Effector CD8-positive, alpha-beta T cell (primary cell): ENCODE results near the gene DVL1.
"Not testable (repeated sequence)": the region's sequence is repeated elsewhere in the genome, so short reads cannot be mapped to it uniquely, and the experiment has no call there.

Experiments
- DNase-seq: peaks from one replicate; lab custom pipeline; 2025; lab: John Stamatoyannopoulos, UW

The DVL1 gene

GRCh38 chr1:1327291-1327690 lies 21.9 kb downstream of the DVL1 start:
- no peak for DNase-seq

- no peak for DNase-seq
Observed at GRCh38 chr1:1326075-1326605, 23.1 kb downstream of the DVL1 start.

GRCh38 chr1:1325288-1326074 lies 23.7 kb downstream of the DVL1 start:
- no peak for DNase-seq

GRCh38 chr1:1324524-1325287 lies 24.5 kb downstream of the DVL1 start, which contains the start of the genes CPTP and INTS11:
Gene CPTP (plus strand): TSS chr1:1324802. CDS start chr1:1326911, 2,109 bp downstream.
Gene INTS11 (minus strand): TSS chr1:1324660. CDS start chr1:1324608, 52 bp downstream.
- peak; percentile 95 for DNase-seq

- no peak for DNase-seq
Observed at GRCh38 chr1:1324084-1324523, 25.1 kb downstream of the DVL1 start.

- DNase-seq, result no peak
Observed at GRCh38 chr1:1322952-1323351, 26.3 kb downstream of the DVL1 start.

GRCh38 chr1:1322418-1322817 lies 26.8 kb downstream of the DVL1 start:
- no peak for DNase-seq

GRCh38 chr1:1321477-1321876 lies 27.7 kb downstream of the DVL1 start:
- no peak for DNase-seq

GRCh38 chr1:1320666-1321448 lies 28.4 kb downstream of the DVL1 start:
- DNase-seq, result no peak

GRCh38 chr1:1319646-1319941 lies 29.6 kb downstream of the DVL1 start:
- no peak for DNase-seq

GRCh38 chr1:1318777-1319645 lies 30.2 kb downstream of the DVL1 start:
- DNase-seq, result no peak

GRCh38 chr1:1318131-1318652 lies 31.0 kb downstream of the DVL1 start:
- DNase-seq, result no peak

- DNase-seq, result no peak
Observed at GRCh38 chr1:1317420-1317819, 31.8 kb downstream of the DVL1 start.

- DNase-seq, result not testable (repeated sequence)
Observed at GRCh38 chr1:1316199-1316598, 33.0 kb downstream of the DVL1 start.

- no peak for DNase-seq
Observed at GRCh38 chr1:1315435-1315954, 33.7 kb downstream of the DVL1 start.

- no peak for DNase-seq
Observed at GRCh38 chr1:1314678-1315335, 34.4 kb downstream of the DVL1 start.

- no peak for DNase-seq
Observed at GRCh38 chr1:1314237-1314586, 35.0 kb downstream of the DVL1 start.

- no peak for DNase-seq
Observed at GRCh38 chr1:1313500-1314236, 35.5 kb downstream of the DVL1 start.
